GM21619 (cell line): ENCODE data around the gene RAX2.

ENCODE experiments used
- ATAC-seq: cut with Tn5 transposase; IDR thresholded peaks from one replicate; pipeline ENCODE4 v1.9.1; 2021; ENCODE audit not compliant: unreplicated experiment

The RAX2 gene

DNA sequence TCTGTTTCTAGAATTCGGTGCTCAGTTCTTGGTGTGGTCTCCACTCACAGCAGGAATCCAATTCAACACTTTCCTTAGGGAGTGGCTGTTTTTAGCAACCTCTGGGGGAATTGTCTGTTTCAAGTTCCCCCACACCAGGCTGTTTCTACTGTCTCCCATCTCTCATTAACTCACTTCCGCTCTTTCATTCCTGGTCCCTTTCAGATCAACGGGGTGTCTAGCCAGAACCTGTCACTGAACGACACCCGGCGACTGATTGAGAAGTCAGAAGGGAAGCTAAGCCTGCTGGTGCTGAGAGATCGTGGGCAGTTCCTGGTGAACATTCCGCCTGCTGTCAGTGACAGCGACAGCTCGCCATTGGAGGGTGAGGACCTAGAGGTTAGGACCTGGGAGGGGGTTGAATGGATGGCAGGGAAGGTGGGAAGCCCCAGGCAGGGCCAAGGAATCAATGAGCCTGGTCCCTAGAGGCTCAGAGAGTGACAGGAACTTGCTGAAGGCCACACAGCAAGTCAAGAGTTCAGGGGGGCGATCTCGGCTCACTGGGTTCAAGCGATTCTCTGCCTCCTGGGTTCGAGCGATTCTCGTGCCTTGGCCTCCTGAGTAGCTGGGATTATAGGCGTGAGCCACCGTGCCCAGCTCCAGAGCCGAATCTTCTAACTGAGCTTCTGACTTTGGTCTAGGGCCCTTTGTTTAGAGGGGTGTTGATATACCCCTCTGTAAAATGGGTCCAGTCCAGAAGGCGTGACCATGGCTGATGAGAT is 38.3 kb downstream of the RAX2 start:
- ATAC-seq = no peak

DNA sequence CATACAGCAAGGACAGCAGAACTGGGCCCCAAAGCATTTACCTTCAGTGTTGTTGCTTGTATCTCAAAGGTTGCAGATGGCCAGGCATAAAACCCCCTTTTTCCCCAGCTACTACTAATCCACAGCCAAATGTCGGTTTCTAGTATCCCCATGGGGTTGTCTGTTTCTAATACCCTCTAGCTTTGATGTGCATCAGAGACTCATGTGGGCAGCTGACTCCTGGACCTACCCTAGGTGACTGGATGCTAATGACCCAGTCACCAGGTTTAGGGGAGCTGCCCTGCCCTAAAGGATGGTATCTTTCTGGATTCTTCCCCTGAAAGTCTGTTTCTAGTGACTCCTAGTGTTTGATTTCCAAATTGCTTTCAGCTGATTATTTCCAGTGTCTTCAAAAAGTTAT is 39.9 kb downstream of the RAX2 start:
- ATAC-seq = no peak

DNA sequence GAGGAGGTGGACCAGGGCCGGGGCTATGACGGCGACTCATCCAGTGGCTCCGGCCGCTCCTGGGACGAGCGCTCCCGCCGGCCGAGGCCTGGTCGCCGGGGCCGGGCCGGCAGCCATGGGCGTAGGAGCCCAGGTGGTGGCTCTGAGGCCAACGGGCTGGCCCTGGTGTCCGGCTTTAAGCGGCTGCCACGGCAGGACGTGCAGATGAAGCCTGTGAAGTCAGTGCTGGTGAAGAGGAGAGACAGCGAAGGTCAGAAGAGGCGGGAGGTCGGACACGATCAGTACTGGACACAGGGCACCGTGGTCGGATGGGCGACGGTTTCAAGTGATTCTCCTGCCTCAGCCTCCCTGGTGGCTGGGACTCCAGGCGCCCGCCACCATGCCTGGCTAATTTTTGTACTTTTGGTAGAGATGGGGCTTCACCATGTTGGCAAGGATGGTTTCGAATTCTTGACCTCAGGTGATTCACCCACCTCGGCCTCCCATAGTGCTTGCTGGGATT is 41.5 kb downstream of the RAX2 start:
- ATAC-seq = no peak

DNA sequence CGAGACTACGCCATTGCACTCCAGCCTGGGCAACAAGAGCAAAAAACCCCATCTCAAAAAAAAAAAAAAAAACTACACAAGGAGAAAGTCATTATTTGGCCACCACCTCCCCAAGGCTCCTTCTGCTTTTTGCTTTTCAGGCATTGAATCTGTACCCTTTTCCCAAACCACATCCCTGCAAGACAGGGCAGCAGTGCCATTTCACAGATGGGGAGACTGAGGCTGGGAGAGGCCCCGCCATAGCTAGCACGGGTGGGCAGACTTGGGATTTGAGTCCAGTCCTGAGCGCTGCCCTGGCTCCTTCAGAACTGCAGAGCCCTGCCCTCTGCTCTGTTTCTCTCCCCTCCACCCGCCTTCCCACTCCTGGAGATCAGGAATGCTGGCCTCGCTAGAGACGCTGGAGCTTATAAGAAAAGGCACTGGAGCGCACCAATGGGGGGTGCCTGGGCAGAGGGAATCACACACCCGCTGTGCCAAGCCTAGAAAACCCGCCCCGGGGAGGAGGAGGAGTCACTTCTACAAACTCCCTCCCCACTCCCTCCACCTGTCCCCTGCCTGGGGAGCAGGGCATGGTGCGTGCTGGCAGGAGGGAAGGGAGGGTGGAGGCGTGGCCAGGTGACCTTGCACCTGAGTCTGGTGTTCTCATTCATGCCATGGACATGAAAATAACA is 46.3 kb downstream of the RAX2 start:
- no peak for ATAC-seq

DNA sequence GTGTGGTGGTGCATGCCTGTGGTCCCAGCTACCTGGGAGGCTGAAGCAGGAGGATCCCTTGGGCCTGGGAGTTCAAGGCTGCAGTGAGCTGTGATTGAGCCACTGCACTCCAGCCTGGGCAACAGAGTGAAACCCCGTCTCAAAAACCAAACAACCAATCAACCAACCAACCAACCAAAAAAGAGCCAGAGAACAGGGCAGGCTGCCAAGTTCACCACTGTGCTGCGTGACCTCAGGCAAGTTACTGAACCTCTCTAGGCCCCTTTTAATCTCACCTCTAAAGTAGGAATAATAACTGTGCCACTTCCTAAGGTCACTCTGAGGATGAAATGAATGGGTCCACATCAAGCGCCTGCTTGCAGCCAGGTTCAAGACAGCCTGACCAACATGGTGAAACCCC is 46.9 kb downstream of the RAX2 start:
- ATAC-seq = no peak

DNA sequence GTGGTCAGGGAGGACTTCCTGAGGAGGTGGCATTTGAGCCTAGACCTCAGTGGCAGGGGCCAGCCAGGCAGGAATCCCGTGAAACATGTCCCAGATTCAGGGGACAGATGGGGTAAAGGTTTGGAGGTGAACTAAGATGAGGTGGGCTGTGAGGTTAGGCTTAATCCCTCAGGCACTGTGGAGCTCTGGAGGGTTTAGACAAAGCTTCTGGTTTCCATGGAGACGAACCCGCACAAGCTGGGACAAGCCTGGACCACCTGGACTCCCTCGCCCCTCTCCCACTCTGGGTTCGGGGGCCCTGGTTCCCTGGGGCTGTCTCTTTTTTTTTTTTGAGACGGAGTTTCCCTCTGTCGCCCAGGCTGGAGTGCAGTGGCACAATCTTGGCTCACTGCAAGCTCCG is 48.1 kb downstream of the RAX2 start:
- no peak for ATAC-seq

- no peak for ATAC-seq
Measured at GRCh38 chr19:3723110-3723488, 48.9 kb downstream of the RAX2 start.

DNA sequence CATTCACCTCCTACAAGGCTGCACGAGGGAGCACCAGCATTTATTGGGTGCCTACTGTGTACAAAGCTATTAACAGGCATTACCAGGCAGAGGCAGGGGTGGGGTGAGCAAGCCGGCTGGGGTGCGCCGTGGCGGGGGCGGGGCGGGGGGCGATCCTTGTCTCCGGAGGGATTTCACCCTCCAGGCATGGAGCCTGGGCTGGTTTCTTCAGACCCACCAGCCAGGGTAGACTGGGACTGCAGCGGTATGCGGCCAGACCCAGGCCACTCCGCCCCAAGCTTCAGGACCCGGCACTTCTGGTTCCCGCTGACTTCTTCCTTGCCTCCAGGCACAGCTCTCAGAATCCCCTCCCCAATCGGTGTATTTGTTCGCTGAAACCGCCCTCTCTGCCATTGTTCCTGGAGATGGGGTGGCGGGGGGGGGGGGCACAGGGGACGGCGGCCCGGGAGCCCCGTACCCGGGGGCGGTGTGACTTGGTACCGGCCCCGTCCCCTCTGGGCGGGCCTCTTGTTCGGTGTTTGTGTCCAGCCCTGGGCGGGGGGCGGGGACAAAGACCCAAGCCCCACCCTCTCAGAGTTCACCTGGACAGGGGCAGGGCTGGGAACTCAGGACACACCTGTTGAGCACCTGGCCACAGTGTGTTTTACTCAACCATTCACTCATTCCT is 49.5 kb downstream of the RAX2 start:
- no peak for ATAC-seq

- ATAC-seq = no peak
Measured at GRCh38 chr19:3721887-3722442, 50.1 kb downstream of the RAX2 start.

- no peak for ATAC-seq
Measured at GRCh38 chr19:3721131-3721886, 50.7 kb downstream of the RAX2 start.

DNA sequence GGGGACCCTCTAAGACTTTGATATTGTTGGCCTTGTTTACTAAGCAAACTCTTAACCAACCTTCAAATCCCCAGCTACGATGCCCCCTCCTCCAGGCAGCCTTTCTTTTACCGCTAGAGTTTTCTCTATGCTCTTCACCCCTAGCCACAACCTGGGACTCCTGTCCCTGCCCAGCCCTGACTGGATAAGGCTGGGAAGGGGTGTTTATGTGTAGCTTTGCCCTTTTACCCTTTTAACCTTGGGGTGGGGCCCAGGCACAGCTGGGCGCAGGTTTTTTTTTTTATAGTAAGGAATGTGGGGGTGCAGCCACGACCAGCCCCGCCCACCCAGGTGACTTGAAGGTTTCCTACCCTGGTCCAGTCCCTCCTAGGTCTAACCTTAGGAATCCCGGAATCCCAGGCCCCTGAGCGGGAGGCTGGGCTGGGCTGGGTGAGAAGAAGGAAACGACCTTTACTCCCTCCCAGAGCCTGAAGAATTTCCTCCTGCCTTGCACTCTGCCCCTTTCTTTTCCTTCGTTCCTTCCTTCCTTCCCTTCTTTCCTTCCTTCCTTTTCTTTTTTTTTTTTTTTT is 51.6 kb downstream of the RAX2 start:
- no peak for ATAC-seq

DNA sequence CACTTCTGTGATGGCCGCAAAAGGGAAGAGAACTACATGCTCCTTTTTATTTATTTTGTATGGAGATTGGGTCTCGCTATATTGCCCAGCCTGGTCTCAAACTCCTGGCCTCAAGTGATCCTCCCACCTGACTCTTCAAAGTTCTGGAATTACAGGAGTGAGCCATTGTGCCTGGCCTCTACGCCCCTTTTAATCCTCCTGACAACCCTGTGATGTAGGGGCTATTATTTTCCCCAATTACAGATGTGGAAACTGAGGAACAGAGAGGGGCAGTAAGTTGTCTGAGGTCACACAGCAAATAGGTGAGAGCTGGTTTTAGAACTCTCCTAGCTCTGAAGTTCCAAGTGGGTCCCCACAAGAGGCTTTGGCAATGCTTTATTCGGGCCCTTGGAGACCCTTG is 52.2 kb downstream of the RAX2 start:
- ATAC-seq = no peak
